GM18951 (cell line): ENCODE data around the gene FILIP1L.

Experiments
- POLR2A ChIP-seq: IDR thresholded peaks from 4 replicates; pipeline ENCODE4 v1.6.1; 2011; ENCODE audit warnings: mild to moderate bottlenecking; ENCODE audit not compliant: insufficient read length, insufficient read depth; ENCODE audit errors: extremely low read depth
- in situ Hi-C: fragments of 300-500 bp; cut with MboI; formaldehyde crosslinking; loops from one replicate; pipeline ENCODE4 v1.12.0; 2022; ENCODE audit warnings: low sequenced_read_pairs, mixed read lengths, inconsistent platforms; ENCODE audit not compliant: unreplicated experiment

The FILIP1L gene

GRCh38 chr3:99823723-99824711 is 290.3 kb downstream of the FILIP1L start:
- no peak for TF ChIP-seq POLR2A
- in situ Hi-C loops = no loop called here

- TF ChIP-seq POLR2A = no peak
- in situ Hi-C loops = no loop called here
Observed at GRCh38 chr3:99818818-99819217, 295.5 kb downstream of the FILIP1L start.

- in situ Hi-C loops = no loop called here
Observed at GRCh38 chr3:99817437-99818240, 296.7 kb downstream of the FILIP1L start, which contains the start of gene CMSS1. Gene CMSS1 (plus strand): TSS chr3:99817862.

GRCh38 chr3:99817047-99817436 is 297.3 kb downstream of the FILIP1L start:
- no peak for TF ChIP-seq POLR2A
- in situ Hi-C loops = no loop called here

More at GRCh38 chr3:99817437-99818240, 296.7 kb downstream of the FILIP1L start, which contains the start of gene CMSS1:
- peak; percentile 78 for TF ChIP-seq POLR2A

DNA sequence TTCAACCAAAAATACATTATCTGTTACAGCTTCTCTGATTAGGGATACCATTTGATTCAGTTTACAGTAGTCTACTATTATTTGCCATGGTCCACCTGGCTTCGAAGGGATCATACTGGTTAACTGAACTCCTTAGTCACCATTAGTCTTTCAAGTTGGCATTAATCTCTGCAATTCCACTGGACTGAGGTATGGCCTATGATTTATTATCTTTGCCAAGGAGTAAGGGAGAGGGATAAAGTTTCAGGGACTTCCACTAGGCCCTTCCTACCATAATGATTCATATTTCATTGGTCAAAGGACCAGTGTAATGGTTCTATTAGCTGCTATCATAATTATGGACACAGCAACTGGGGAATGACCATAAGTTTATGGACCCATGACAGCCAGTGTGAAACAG is 303.9 kb downstream of the FILIP1L start:
- in situ Hi-C loops = no loop called here
- no peak for TF ChIP-seq POLR2A

DNA sequence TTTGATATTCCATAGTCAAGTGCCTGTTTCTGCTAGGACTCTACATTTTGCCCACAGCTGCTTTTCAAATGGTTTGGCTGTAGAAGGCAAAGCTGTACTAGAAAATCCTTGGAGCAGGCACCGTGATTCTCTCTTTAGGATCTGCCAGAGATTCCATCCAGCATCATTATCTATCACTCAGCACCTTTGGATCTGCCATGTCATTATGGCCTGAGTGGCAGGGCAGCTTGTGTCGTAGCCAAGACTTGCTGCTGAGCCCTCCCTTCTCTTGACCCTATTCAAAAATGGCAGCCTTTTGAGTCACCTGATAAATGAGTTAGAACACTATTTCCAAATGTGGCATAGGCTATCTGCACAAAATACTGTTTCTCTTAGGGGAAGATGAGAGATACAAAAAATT is 304.7 kb downstream of the FILIP1L start:
- in situ Hi-C loops = no loop called here

DNA sequence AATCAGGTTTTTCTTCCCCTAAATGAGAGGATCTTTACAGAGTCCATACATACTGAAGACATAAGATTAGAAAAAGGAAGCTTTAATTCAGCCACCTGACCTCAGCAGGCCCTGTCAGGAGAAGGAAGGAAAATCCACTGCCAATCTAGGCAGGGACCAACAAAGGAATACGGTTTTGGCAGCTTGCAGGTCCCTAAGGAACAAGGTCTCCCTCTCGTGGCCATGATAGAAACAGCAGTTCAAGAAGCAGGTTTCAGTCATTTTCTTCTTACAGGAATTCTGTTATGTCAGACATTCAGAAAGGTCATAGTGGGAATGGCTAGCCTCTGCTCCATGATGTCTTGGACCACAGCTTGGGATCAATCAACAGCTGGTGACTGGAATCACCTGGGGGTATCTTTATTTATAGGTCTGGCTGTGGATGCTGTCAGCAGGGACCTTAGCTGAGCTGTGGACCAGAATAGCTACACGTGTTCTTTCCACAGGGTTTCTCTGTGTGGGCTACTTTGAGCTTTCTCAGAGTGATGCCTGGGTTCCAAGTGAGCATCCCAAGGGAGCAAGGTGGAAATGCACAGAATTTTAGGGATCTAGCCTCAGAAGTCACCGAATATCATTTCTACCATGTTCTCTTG is 306.0 kb downstream of the FILIP1L start:
- no peak for TF ChIP-seq POLR2A

More for the DNA sequence above, 304.7 kb downstream of the FILIP1L start:
- no peak for TF ChIP-seq POLR2A

DNA sequence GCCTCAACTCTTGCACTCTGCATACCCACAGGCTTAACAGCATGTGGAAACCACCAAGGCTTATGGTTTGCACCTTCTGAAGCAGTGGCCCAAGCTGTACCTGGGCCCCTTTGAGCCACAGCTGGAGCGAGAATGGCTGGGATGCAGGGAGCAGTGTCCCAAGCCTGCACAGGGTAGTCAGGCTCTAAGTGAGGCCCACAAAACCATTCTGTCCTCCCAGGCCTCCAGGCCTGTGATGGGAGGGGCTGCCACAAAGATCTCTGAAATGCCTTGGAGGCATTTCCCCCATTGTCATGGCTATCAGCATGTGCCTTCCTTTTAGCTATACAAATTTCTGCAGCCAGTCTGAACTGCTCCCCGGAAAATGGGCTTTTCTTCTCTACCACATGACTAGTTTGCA is 309.1 kb downstream of the FILIP1L start:
- TF ChIP-seq POLR2A = no peak
- in situ Hi-C loops = no loop called here

More for the DNA sequence above, 306.0 kb downstream of the FILIP1L start:
- in situ Hi-C loops = no loop called here

- in situ Hi-C loops = no loop called here
- no peak for TF ChIP-seq POLR2A
Observed at GRCh38 chr3:99803297-99803696, 311.0 kb downstream of the FILIP1L start.

DNA sequence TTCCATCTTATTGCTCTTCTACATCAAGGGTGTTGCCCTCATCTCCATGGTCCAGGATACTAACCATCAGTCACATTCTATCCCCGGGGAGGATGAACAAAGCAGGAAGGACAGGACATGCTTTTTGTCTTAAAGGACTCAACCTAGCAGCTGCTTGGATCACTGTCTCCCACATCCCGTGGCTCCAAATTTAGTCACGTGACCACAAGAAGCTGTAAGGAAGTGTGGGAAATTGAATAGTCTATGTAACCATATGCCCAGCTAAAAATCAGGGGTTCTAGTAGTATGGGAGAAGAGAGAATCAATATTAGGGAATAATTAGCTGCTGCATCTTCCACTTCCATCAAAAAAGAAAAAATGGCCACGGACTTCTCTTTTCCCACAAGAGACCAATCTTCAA is 314.9 kb downstream of the FILIP1L start:
- in situ Hi-C loops = no loop called here
- TF ChIP-seq POLR2A = no peak

DNA sequence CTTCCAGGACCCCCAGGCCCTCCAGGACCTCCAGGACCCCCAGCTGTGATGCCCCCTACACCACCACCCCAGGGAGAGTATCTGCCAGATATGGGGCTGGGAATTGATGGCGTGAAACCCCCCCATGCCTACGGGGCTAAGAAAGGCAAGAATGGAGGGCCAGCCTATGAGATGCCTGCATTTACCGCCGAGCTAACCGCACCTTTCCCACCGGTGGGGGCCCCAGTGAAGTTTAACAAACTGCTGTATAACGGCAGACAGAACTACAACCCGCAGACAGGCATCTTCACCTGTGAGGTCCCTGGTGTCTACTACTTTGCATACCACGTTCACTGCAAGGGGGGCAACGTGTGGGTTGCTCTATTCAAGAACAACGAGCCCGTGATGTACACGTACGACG is 318.7 kb downstream of the FILIP1L start:
- in situ Hi-C loops = no loop called here
- TF ChIP-seq POLR2A = no peak

- in situ Hi-C loops = no loop called here
Observed at GRCh38 chr3:99794485-99794884, 319.8 kb downstream of the FILIP1L start.

DNA sequence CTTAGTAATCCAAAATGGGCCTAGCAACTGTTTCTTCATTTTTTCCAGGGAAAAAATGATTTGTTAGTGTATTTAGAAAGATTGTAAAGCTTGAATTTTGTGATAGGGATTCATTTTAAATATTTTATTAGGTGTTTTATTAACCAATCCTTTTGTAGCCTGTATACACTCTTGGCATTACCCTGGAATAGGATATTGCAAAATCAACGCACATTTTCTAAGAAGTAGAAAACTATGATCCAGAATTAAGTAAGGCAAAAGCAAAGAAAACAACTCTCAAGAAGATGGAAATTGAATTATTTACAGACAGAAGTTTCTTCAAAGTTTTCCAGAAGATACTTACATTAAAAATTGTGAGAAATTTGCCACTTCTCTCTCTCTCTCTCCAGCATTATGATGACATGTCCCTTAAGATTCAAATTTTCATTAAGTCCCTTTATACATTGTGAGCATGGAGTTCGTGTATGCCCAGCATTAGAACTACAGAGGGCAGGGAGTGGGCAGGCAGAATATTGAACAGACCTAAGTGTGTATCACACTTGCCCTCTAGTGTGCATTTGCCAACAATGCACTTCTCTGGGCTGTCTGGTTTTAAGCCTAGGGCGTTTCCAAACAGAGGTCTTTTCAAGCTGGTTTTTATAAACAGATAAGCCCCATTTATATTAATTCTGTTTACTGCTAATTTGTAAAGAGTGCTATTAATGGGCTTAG is 325.1 kb downstream of the FILIP1L start:
- in situ Hi-C loops = no loop called here
- TF ChIP-seq POLR2A = no peak

More at GRCh38 chr3:99794485-99794884, 319.8 kb downstream of the FILIP1L start:
- no peak for TF ChIP-seq POLR2A
